GM21717 (cell line): ENCODE measurements around the gene STN1.

ENCODE experiments used
- ATAC-seq: cut with Tn5 transposase; IDR thresholded peaks from one replicate; pipeline ENCODE4 v1.9.1; 2021; ENCODE audit warnings: mild to moderate bottlenecking, moderate library complexity; ENCODE audit not compliant: unreplicated experiment

STN1 gene

GRCh38 chr10:103918053-103918846 is at the start of gene STN1:
TSS of gene STN1 (minus strand) at chr10:103918184. CDS start at chr10:103917594, 590 bp downstream.
- peak; percentile 94 for ATAC-seq

GRCh38 chr10:103967448-103968071 is 49.6 kb upstream of the STN1 start:
- peak; percentile 42 for ATAC-seq

- peak; percentile 77 for ATAC-seq
These were observed 48.9 kb upstream of the STN1 start, which contains the start of gene SLK for GRCh38 chr10:103966671-103967447. TSS of gene SLK (plus strand) at chr10:103967140. CDS start at chr10:103967746, 606 bp downstream.

- ATAC-seq, result no peak
These were observed 42.1 kb upstream of the STN1 start for GRCh38 chr10:103960103-103960502.

GRCh38 chr10:103958996-103959395 is 41.0 kb upstream of the STN1 start:
- ATAC-seq, result no peak

- ATAC-seq, result no peak
These were observed 36.6 kb upstream of the STN1 start for GRCh38 chr10:103954543-103954942.

- ATAC-seq, result no peak
These were observed 34.0 kb upstream of the STN1 start for GRCh38 chr10:103951942-103952341.

GRCh38 chr10:103951183-103951582 is 33.2 kb upstream of the STN1 start:
- no peak for ATAC-seq

GRCh38 chr10:103949728-103950127 is 31.7 kb upstream of the STN1 start:
- no peak for ATAC-seq

- no peak for ATAC-seq
These were observed 30.0 kb upstream of the STN1 start for GRCh38 chr10:103947799-103948516.

- no peak for ATAC-seq
These were observed 24.9 kb upstream of the STN1 start for GRCh38 chr10:103942866-103943265.

- no peak for ATAC-seq
These were observed 23.8 kb upstream of the STN1 start for GRCh38 chr10:103941801-103942200.

GRCh38 chr10:103939522-103939921 is 21.5 kb upstream of the STN1 start:
- no peak for ATAC-seq

- ATAC-seq, result no peak
These were observed 18.0 kb upstream of the STN1 start for GRCh38 chr10:103936022-103936421.

GRCh38 chr10:103934308-103934707 is 16.3 kb upstream of the STN1 start:
- no peak for ATAC-seq

- ATAC-seq, result no peak
These were observed 15.7 kb upstream of the STN1 start for GRCh38 chr10:103933557-103934121.

- ATAC-seq, result no peak
These were observed 15.0 kb upstream of the STN1 start for GRCh38 chr10:103932971-103933370.

GRCh38 chr10:103932271-103932670 is 14.3 kb upstream of the STN1 start:
- no peak for ATAC-seq

- no peak for ATAC-seq
These were observed 13.6 kb upstream of the STN1 start for GRCh38 chr10:103931603-103932002.

GRCh38 chr10:103930881-103931280 is 12.9 kb upstream of the STN1 start:
- ATAC-seq, result no peak

GRCh38 chr10:103930449-103930848 is 12.5 kb upstream of the STN1 start:
- ATAC-seq, result no peak
